Measurements from ENCODE around the gene HNRNPM.
"Not testable (repeated sequence)": the region's sequence is repeated elsewhere in the genome, so short reads cannot be mapped to it uniquely, and the experiment has no call there.

HNRNPM gene

DNA sequence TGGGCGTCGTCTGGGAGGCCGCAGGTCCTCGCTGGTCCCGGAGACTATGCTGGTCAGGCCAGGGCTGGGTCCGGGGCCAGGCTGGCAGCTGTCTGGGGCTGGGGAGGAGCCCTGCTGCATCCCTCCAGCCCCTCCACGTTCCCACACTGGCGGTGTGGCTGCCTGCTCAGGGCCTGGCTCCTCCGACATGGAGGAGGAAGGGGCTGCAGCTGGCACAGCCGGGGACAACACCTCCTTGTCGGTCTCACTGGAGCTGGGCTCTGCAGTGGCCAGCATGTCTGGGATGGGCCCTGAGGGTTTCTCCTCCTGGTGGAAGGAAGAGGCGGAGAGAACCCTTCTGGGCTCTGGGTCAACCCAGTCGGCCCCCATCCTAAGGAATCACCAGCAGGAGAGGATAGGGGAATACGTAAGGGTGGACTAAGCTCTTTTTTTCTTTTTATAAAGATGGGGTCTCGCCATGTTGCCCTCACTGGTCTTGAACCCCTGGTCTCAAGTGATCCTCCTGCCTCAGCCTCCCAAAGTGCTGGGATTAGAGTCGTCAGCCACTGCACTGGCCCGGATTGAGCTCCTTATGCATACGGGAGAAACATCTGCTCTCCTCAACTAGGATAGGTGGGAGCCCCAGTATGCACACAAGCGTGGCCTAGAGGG is 68.4 kb downstream of the HNRNPM start:
- Histone ChIP-seq H3K27me3 (ENCODE audit: insufficient read depth, low read depth) (peaks cover 4% of the 10 kb centered on the region; the same call in 1 of the 2 replicates), H4K20me1 (ENCODE audit: insufficient read depth) (no peaks in the 10 kb centered on the region), H3K27ac (peak overlapping the region; percentile 87), H3K79me2 (ENCODE audit: insufficient read depth, low read depth) (no peaks in the 10 kb centered on the region), H3K4me2 (peak overlapping the region; percentile 82), H3K9ac (peak overlapping the region; percentile 84), H3K36me3 (ENCODE audit: insufficient read depth) (no peaks in the 10 kb centered on the region), H3K4me1 (ENCODE audit: low read depth, poor library complexity, severe bottlenecking) (no peaks in the 10 kb centered on the region), H2AFZ (ENCODE audit: low read depth) (peak overlapping the region; percentile 77), H3K4me3 (IDR thresholded peaks at IDR 0.05; ENCODE audit: insufficient read depth, low read depth, low read length) (no peak overlapping the region)
- TF ChIP-seq, protein P1, sequence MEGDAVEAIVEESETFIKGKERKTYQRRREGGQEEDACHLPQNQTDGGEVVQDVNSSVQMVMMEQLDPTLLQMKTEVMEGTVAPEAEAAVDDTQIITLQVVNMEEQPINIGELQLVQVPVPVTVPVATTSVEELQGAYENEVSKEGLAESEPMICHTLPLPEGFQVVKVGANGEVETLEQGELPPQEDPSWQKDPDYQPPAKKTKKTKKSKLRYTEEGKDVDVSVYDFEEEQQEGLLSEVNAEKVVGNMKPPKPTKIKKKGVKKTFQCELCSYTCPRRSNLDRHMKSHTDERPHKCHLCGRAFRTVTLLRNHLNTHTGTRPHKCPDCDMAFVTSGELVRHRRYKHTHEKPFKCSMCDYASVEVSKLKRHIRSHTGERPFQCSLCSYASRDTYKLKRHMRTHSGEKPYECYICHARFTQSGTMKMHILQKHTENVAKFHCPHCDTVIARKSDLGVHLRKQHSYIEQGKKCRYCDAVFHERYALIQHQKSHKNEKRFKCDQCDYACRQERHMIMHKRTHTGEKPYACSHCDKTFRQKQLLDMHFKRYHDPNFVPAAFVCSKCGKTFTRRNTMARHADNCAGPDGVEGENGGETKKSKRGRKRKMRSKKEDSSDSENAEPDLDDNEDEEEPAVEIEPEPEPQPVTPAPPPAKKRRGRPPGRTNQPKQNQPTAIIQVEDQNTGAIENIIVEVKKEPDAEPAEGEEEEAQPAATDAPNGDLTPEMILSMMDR (conservative IDR thresholded peaks at IDR 0.05; ENCODE audit: low read depth, low read length): no peak

DNA sequence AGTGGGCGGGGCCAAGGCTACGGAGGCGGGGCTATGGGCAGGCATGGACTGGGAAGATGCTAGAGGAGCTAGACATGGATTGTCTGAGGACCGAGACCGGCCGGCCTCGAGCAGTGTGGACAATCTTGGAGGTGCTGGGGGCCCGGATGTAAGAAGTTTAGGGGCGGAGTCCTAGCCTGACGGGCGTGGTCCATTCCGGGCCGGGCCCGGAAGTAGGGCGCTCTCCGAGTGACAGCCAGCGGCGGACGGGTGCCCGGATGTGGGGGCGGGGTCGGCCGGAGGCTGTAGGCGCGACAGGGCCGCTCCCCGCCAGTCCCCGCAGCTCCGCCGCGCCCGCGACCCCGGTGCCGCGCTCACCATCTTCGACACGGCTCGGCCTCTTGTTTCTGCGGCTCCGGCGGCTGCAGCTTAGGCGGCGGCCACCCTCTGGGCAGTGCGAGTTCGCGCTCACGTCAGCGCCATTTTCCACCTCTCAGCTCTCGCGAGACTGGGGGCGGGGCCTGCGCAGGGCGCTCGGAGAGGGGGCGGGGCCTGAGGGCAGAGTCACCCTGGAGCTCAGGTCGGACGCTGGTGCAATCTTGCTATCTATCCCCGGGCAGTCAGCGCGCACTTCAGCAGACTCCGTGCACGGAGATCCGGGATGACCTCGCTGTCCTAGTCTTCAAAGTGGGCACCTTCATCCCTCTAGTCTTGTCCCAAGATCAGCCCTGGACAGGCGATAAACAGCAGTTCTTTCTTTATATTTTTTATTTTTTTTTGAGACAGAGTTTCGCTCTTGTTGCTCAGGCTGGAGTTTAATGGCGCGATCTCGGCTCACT is 69.1 kb downstream of the HNRNPM start, which contains the start of gene ZNF414:
Gene ZNF414 (minus strand): TSS at position 481 of the 818 bp plus-strand sequence. CDS start 121 bp downstream, at position 360.
- no peaks in the 10 kb centered on the region for H4K20me1 ChIP-seq (ENCODE audit: insufficient read depth)
- H2AFZ ChIP-seq (ENCODE audit: low read depth): peak within 1 kb of the TSS; percentile 77
- TF ChIP-seq, protein P1 (conservative IDR thresholded peaks at IDR 0.05; ENCODE audit: low read depth, low read length): no peak
- no peaks in the 10 kb centered on the region for H3K36me3 ChIP-seq (ENCODE audit: insufficient read depth)
- H3K27ac ChIP-seq: peak within 1 kb of the TSS; percentile 87
- peaks cover 7% of the 10 kb centered on the region; the same call in 1 of the 2 replicates for H3K27me3 ChIP-seq (ENCODE audit: insufficient read depth, low read depth)
- no peak within 1 kb of the TSS for H3K4me3 ChIP-seq (IDR thresholded peaks at IDR 0.05; ENCODE audit: insufficient read depth, low read depth, low read length)
- no peaks in the 10 kb centered on the region for H3K79me2 ChIP-seq (ENCODE audit: insufficient read depth, low read depth)
- peak within 1 kb of the TSS; percentile 82 for H3K4me2 ChIP-seq
- H3K4me1 ChIP-seq (ENCODE audit: low read depth, poor library complexity, severe bottlenecking): no peaks in the 10 kb centered on the region
- peak within 1 kb of the TSS; percentile 84 for H3K9ac ChIP-seq

DNA sequence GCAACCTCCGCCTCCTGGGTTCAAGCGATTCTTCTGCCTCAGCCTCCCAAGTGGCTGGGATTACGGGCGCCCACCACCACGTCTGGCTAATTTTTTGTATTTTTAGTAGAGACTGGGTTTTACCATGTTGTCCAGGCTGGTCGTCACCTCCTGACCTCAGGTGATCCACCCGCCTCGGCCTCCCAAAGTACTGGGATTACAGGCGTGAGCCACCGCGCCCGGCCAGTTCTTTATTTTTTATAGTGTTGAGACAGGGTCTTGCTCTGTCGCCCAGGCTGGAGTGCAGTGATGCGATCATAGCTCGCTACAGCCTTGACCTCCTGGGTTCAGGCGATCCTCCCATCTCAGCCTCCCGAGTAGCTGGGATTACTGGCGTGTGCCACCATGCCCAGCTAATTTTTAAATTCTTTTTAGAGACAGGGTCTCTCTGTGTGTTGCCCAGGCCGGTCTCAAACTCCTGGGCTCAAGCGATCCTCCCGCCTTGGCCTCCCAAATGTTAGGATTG is 69.8 kb downstream of the HNRNPM start:
- peak overlapping the region; percentile 77 for H2AFZ ChIP-seq (ENCODE audit: low read depth)
- H3K27ac ChIP-seq; H3K79me2 ChIP-seq (ENCODE audit: insufficient read depth, low read depth); H3K36me3 ChIP-seq (ENCODE audit: insufficient read depth); H3K27me3 ChIP-seq (ENCODE audit: insufficient read depth, low read depth); H4K20me1 ChIP-seq (ENCODE audit: insufficient read depth); H3K4me1 ChIP-seq (ENCODE audit: low read depth, poor library complexity, severe bottlenecking); H3K4me3 ChIP-seq (IDR thresholded peaks at IDR 0.05; ENCODE audit: insufficient read depth, low read depth, low read length): not testable (repeated sequence)
- H3K4me2 ChIP-seq: peak overlapping the region; percentile 18; the same call in 1 of the 2 replicates
- peak overlapping the region; percentile 84; the same call in 1 of the 2 replicates for H3K9ac ChIP-seq

DNA sequence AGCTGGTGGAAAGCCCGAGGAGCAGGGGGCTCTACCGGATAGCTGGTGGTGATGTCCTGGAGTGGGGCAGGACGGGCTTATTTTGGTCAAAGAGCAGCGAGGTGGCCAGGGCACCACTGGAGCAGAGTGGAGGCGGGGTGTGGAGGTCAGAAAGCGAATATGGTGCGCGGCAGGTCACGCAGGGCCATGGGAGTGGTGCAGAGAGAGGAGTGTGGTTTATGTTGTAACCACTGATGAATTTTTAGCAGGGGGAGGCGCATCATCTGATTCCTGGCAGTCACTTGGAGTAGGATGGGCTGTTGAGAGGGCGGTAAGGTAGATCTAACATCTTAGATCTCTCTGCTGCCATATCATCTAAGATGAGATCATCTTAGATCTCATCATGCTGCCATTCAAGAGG is 70.5 kb downstream of the HNRNPM start:
- no peak overlapping the region for H3K9ac ChIP-seq
- no peak overlapping the region for H3K27ac ChIP-seq
- H3K4me2 ChIP-seq: no peak overlapping the region

More for the DNA sequence above, 70.5 kb downstream of the HNRNPM start:
- H2AFZ ChIP-seq (ENCODE audit: low read depth): no peak overlapping the region
- H3K36me3 ChIP-seq (ENCODE audit: insufficient read depth): no peaks in the 10 kb centered on the region
- H4K20me1 ChIP-seq (ENCODE audit: insufficient read depth): no peaks in the 10 kb centered on the region
- no peaks in the 10 kb centered on the region for H3K4me1 ChIP-seq (ENCODE audit: low read depth, poor library complexity, severe bottlenecking)
- TF ChIP-seq, protein P1 (conservative IDR thresholded peaks at IDR 0.05; ENCODE audit: low read depth, low read length): no peak
- no peak overlapping the region for H3K4me3 ChIP-seq (IDR thresholded peaks at IDR 0.05; ENCODE audit: insufficient read depth, low read depth, low read length)
- H3K27me3 ChIP-seq (ENCODE audit: insufficient read depth, low read depth): peaks cover 7% of the 10 kb centered on the region; the same call in 1 of the 2 replicates
- no peaks in the 10 kb centered on the region for H3K79me2 ChIP-seq (ENCODE audit: insufficient read depth, low read depth)
